GDM1 (cell line): ENCODE data around the gene OR2G3.

Source experiments
- DNase-seq: peaks from one replicate; lab custom pipeline; 2025; lab: John Stamatoyannopoulos, UW

The OR2G3 gene

GRCh38 chr1:247605286-247605685 lies at the start of gene OR2G3:
Gene OR2G3, plus strand, starts transcription at chr1:247605586. Its CDS starts 0 bp downstream, at chr1:247605586.
- no peak for DNase-seq

GRCh38 chr1:247557926-247558674 lies 47.3 kb upstream of the OR2G3 start:
- no peak for DNase-seq

- no peak for DNase-seq
Observed at GRCh38 chr1:247561711-247562110, 43.7 kb upstream of the OR2G3 start.

- no peak for DNase-seq
Observed at GRCh38 chr1:247562198-247562597, 43.2 kb upstream of the OR2G3 start.

- no peak for DNase-seq
Observed at GRCh38 chr1:247574236-247574635, 31.1 kb upstream of the OR2G3 start.

- DNase-seq, result no peak
Observed at GRCh38 chr1:247574664-247575063, 30.7 kb upstream of the OR2G3 start.

- peak; percentile 1 for DNase-seq
Observed at GRCh38 chr1:247576514-247576913, 28.9 kb upstream of the OR2G3 start.

- no peak for DNase-seq
Observed at GRCh38 chr1:247578946-247579460, 26.4 kb upstream of the OR2G3 start.

- no peak for DNase-seq
Observed at GRCh38 chr1:247588060-247588459, 17.3 kb upstream of the OR2G3 start, which contains the start of gene OR2G2. Gene OR2G2, plus strand, starts transcription at chr1:247588360. Its CDS starts 0 bp downstream, at chr1:247588360.

- DNase-seq, result no peak
Observed at GRCh38 chr1:247613405-247613804, 8.0 kb downstream of the OR2G3 start.

- no peak for DNase-seq
Observed at GRCh38 chr1:247614625-247615024, 9.2 kb downstream of the OR2G3 start.

- DNase-seq, result no peak
Observed at GRCh38 chr1:247627951-247628350, 22.6 kb downstream of the OR2G3 start.

- no peak for DNase-seq
Observed at GRCh38 chr1:247638011-247638410, 32.6 kb downstream of the OR2G3 start.

- DNase-seq, result no peak
Observed at GRCh38 chr1:247638781-247639180, 33.4 kb downstream of the OR2G3 start.

GRCh38 chr1:247639381-247639981 lies 34.1 kb downstream of the OR2G3 start:
- no peak for DNase-seq

- no peak for DNase-seq
Observed at GRCh38 chr1:247642742-247643141, 37.4 kb downstream of the OR2G3 start.

- no peak for DNase-seq
Observed at GRCh38 chr1:247646867-247647266, 41.5 kb downstream of the OR2G3 start.

GRCh38 chr1:247647864-247648263 lies 42.5 kb downstream of the OR2G3 start:
- no peak for DNase-seq

GRCh38 chr1:247653040-247653439 lies 47.7 kb downstream of the OR2G3 start:
- DNase-seq, result no peak
